Head of caudate nucleus (tissue), 42 donors: ENCODE data around the gene MAGI2.

ENCODE experiments used
- DNase-seq, 42 donors: peaks; one replicate each; pipeline versions ENCODE4 v3.0.0 to v3.0.0-alpha.2; 2020 to 2021; ENCODE audit warnings: mixed read lengths in 7 of 42
- intact Hi-C: fragments of 100-400 bp; cut with DNase I; formaldehyde crosslinking; loops from one replicate; pipeline ENCODE4 v1.15.0; 2022

Gene MAGI2

GRCh38 chr7:78679112-78679876, 774.2 kb downstream of the MAGI2 start:
- DNase-seq, result peak in 2 of 42 donors; percentile 9 to 12
- intact Hi-C loops, result no loop called here

DNA sequence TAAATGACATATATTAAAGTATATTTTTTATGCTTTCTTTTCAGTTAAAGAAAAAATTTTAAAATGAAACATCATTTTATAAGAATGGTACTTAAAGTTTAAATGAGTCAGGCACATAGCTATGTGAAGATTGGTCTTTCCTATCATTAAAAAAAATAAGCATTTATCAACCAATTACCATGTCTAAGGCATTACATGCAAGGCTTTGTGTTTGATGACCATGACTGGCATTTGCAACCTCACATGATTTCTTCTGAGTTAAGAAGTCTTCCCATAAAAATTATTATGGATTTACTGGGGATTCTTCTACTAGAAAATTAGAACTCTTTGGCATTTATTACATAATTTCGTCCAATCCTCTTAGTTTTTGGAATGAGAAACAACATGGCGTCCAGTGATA, 776.1 kb downstream of the MAGI2 start:
- no peak for DNase-seq
- intact Hi-C loops, result no loop called here

- intact Hi-C loops, result no loop called here
- no peak for DNase-seq
Observed at GRCh38 chr7:78675511-78675910, 778.0 kb downstream of the MAGI2 start.

GRCh38 chr7:78673272-78673671, 780.2 kb downstream of the MAGI2 start:
- intact Hi-C loops, result no loop called here
- no peak for DNase-seq

- DNase-seq, result no peak
- intact Hi-C loops, result no loop called here
Observed at GRCh38 chr7:78662939-78663338, 790.5 kb downstream of the MAGI2 start.

DNA sequence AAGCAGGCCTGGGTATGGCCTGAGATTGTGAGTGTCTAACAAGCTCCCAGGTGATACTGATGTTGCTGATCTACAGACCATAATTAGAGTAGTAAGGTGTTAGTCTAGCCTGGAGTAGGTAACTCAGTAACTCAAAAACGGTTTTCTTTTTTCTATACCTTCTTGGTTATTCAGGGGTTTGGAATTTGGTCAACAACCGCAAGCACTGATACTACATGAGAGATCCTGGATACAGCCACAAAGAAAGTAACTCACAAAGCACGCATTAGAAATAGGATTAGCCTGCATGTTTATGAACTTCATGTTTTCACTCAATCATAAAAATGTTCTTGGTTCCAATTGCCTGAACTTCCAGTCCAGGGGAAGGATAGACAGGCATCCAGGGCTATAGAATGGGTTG, 803.5 kb downstream of the MAGI2 start:
- intact Hi-C loops, result no loop called here
- no peak for DNase-seq

DNA sequence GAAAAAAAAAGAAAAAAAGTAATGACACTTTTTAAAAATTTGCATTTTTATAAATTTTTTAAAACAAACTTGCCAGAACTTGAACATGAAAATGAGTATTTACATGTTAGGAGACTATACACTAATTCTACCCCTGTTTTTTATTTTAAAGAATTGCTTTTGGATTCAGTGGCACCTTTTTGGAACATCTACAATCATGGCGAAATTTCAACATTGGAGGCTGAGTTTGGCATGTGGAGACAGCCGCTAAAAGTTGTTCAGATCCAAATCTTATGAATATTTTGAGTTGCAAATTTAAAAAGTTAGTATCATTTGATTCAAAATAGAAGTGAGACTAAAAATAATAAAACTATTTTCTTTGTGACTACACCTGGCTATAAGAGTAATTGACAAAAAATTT, 804.2 kb downstream of the MAGI2 start:
- no peak for DNase-seq
- intact Hi-C loops, result no loop called here

GRCh38 chr7:78642751-78643150, 810.7 kb downstream of the MAGI2 start:
- DNase-seq, result peak in 10 of 42 donors; percentile 10 to 66 (median 28)
- intact Hi-C loops, result no loop called here

DNA sequence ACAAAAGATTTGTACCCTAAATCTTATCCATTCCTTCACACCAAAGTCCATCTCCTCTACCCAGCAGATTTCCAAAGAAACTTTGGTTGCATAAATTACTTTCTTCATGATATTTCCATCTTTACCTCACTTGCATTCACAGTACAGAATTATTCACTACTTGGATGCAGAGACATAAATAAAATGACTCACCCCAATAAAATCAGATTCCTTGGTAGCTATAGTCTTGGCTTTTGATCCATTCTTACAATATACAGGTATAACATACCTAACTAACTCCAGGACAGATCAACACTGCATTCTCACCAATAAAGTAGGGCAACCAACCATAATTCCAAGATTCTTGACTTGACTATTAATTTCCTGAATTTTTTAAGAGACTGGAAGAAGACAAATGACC, 815.1 kb downstream of the MAGI2 start:
- intact Hi-C loops, result no loop called here
- no peak for DNase-seq

DNA sequence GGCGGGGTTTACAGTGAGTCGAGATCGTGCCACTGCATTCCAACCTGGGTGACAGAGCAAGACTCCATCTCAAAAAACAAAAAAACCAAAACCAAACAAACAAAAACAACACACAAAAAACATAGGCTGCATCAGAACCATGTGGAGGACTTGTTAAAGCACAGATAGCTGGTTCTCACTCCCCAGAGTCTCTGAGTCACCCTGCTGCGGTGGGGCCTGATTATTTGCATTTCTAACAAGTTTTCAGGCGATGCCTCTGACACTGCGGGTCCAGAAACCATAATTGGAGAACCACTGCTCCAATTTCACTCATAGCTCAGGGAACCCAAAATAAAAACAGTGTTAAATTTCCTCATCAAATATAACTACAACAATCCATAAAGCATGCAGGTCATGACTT, 816.7 kb downstream of the MAGI2 start:
- DNase-seq, result no peak
- intact Hi-C loops, result no loop called here

DNA sequence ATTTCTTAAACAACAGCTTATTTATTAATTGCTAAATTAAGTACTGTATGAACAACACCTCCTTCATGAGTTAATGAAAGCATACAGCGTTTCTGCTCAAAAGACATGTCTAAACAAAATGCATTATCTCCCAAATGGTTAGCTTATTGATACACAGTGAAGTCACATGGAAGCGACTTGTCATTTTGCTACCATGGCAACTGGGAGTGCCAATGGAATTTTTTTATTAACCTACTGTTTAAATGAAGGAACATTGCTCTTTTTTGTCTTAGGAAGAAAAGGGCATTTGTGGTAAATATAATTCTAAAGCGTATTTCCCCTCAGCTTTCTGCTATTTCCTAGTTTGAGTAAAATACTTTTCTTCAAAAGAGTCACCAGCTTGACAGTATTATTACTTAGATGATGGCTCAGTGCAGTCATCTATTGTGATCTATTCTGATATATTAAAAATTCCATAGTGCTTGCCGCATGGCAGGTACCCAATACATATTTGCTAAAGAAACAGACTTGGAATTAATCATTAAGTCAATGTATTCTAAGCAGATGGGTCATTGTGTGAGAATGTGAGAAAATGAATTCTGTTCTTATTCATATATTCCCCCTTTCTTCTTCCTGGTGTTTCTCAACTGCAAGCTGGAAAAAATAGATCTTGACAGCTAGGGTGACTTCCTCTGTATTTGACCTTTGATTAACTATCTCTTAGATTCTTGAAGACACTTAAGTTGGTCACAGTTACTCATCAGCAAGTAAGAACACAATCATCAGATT, 818.3 kb downstream of the MAGI2 start:
- intact Hi-C loops, result no loop called here
- DNase-seq, result no peak

DNA sequence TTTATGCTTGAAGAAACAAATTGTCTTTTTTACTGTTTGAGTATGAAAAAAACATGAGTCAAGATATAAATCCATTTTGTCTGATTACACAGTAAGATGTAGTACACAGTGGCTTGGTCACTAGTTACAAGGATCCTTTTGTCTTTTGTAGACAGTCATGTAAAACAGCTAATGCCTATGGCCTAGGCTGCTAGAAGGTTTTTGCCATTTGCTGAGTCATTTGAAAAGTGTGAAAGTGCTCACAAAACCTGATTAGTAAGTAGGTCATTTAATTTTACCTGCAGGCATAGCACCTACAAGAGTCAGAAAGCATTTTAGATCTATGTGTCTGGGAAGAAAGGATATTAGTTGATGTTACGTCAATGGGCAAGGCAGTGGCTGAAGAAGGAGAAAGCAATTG, 819.4 kb downstream of the MAGI2 start:
- intact Hi-C loops, result no loop called here
- peak in 4 of 42 donors; percentile 7 to 53 (median 24) for DNase-seq

DNA sequence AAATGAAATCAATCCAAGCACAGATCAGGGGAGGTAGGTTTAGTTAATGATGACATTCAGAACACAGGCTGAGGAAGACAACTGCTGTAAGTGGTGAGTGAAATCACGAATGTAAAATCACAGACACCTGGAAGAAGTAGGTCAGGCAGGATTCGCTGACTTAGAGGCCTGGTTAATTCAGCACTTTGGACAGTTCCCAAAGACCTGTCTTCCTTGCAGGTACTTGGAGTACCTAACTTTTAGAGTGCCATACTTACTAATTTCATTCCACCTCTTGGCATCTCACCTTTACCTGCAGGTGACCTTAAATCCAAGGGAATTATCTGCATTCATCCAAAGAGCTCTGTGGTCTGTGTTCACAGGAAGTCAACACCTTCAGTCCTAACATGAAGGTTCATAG, 832.5 kb downstream of the MAGI2 start:
- DNase-seq, result no peak
- intact Hi-C loops, result no loop called here

DNA sequence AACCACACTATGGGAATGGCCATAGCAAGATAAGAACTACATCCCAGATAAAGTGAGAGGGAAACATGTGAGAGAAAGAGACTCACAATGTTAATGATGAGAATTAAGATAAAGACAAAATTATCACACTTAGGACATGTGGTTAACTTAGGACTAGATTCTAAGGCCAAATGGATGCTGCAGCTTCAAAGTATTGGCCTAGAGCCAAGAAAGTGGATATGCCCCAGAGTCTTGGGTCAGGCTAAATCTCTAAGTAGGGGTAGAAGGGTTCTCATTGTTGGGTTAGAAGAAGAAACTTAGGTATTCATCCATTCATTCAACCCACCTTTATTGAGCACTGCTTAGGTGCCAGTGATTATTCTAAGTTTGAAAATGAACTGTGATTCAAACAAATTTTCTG, 836.9 kb downstream of the MAGI2 start:
- intact Hi-C loops, result no loop called here
- no peak for DNase-seq

GRCh38 chr7:78609281-78609680, 844.2 kb downstream of the MAGI2 start:
- intact Hi-C loops, result no loop called here
- DNase-seq, result no peak

DNA sequence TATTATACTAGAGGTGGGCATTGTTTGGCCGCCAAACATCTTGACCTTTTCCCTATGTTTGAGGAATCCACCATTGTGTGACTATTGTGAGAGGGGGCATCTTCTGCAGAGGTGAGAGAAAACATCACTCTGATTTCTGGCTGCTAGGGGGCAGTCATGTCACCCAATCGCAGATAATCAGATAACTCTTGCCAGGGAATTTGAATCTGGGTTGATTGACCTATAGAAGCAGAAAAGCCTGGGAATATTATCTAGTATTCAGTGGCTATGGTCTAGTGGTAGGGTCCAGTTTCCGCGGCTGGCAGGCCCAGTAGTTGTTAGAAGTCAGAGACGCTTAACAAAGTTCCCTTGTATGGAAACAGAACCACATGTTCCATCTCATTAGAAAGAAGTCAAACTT, 846.4 kb downstream of the MAGI2 start:
- peak in 36 of 42 donors; percentile 5 to 82 (median 35) for DNase-seq
- intact Hi-C loops, result no loop called here

DNA sequence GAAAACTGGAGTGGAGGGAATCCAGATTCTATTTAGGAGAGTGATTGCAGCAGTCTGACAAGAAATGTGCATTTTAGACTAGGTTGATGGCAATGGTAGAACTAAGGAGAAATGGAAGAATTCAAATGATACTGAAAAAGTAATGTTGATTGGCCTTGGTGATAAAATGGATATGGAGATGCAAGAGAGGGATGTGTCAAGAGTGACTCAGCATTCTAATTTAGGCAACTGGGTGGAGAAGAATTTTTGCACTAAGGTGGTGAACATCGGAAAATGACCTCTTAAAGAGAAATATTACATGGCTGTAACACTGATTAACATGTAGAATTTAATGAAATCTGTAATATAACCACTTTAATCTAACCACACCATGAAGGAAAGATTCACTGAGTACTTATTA, 848.3 kb downstream of the MAGI2 start:
- intact Hi-C loops, result no loop called here
- DNase-seq, result no peak

GRCh38 chr7:78601728-78602127, 851.7 kb downstream of the MAGI2 start:
- intact Hi-C loops, result no loop called here
- peak in 1 of 42 donors; percentile 38 for DNase-seq

DNA sequence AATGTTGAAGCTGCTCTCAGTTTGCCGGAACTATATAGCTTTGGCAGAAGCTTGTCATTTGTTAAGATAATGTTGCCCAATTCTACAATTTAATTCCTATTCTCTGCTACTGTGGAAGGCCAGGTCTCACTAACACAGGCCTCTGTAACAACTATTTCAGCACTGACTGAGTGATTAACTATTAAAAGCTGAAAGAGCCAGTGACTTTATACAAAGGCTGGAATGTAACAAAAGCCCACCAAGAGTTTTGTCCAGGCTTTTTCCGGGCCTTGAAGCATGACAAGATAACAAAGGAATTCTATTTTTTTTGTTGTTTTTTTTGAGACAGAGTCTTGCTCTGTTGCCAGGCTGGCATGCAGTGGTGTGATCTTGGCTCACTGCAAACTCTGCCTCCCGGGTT, 859.3 kb downstream of the MAGI2 start:
- no peak for DNase-seq
- intact Hi-C loops, result no loop called here

- no peak for DNase-seq
- intact Hi-C loops, result no loop called here
Observed at GRCh38 chr7:78588393-78588792, 865.1 kb downstream of the MAGI2 start.
